ENCODE results near the gene TDRKH. TPM values are rescaled to one million over a fixed set of nuclear protein-coding genes. Genes with fewer than 3 reads are reported as not detected.

TDRKH gene
- total and polyA plus RNA-seq, 3 donors from 2014 or later, result 26.3 to 50.9 (median 31.5) TPM

- no peak overlapping the region for H3K27ac ChIP-seq
- H3K4me3 ChIP-seq, result no peak overlapping the region
- intact Hi-C loops (cut with DNase I; ENCODE audit: low total_unique reads), result no loop called here
- no peaks in the 10 kb centered on the region for H3K36me3 ChIP-seq (ENCODE audit: low read depth, missing control alignments)
- no peak for TF ChIP-seq CTCF (IDR thresholded peaks at IDR 0.05)
- TF ChIP-seq POLR2A (IDR thresholded peaks at IDR 0.05), result no peak
- no peaks in the 10 kb centered on the region for H3K27me3 ChIP-seq
- no peaks in the 10 kb centered on the region for H3K9me3 ChIP-seq
- no peaks in the 10 kb centered on the region for H3K4me1 ChIP-seq
- no peak for DNase-seq
Measured at GRCh38 chr1:151803164-151803563, 12.9 kb upstream of the TDRKH start.

DNA sequence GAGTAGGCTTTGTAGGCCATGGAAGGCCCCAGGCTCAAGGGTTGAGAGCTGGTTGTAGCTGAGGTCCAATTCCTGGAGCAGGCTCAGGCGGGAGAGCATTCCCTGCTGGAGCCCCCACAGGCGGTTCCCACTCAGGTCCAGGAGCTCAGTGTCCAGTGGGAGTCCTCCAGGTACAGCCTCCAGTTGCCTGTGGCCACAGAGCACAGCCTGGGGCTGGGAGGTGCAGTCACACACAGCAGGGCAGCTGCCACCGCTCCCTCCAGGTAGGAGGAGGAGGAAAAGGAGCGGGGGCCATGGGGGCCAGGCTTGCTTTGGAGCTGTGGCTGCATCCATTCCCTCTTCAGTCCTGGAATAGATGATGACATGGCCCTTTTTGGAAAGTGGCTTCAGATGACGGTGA is 12.1 kb upstream of the TDRKH start:
- no peaks in the 10 kb centered on the region for H3K36me3 ChIP-seq (ENCODE audit: low read depth, missing control alignments)
- H3K27me3 ChIP-seq, result no peaks in the 10 kb centered on the region
- H3K4me3 ChIP-seq, result no peak overlapping the region
- no peak for DNase-seq
- H3K4me1 ChIP-seq, result no peaks in the 10 kb centered on the region
- H3K27ac ChIP-seq, result no peak overlapping the region
- WGBS, 2 donors, result 96 to 97% methylated on average over 5 of the region's 5 CpGs
- TF ChIP-seq CTCF (IDR thresholded peaks at IDR 0.05), result no peak
- no peak for TF ChIP-seq POLR2A (IDR thresholded peaks at IDR 0.05)
- intact Hi-C loops (cut with DNase I; ENCODE audit: low total_unique reads), result no loop called here
- no peaks in the 10 kb centered on the region for H3K9me3 ChIP-seq

DNA sequence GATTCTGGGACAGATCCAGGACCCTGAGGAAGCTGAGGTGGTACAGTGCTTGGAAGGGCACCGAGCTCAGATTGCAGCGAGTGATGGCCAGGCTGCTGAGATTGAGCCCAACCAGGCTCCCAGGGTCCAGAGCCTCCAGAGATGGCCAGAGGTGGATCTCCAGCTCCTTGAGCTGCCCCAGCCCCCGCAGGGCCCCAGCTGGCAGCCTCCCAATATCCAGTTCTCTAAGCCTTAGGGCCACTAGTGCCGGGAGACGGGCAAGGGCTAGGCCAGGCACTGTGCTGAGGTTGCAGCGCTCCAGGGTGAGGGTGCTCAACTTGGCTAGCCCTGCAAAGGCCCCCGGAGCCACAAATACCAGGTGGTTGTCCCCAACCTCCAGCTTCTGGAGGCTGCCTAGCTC is 11.5 kb upstream of the TDRKH start:
- intact Hi-C loops (cut with DNase I; ENCODE audit: low total_unique reads), result no loop called here
- Histone ChIP-seq H3K27me3 (no peaks in the 10 kb centered on the region), H3K4me1 (no peaks in the 10 kb centered on the region), H3K9me3 (no peaks in the 10 kb centered on the region), H3K27ac (no peak overlapping the region), H3K36me3 (ENCODE audit: low read depth, missing control alignments) (no peaks in the 10 kb centered on the region), H3K4me3 (no peak overlapping the region)
- 89 to 96% methylated on average over 3 to 7 of the region's 7 CpGs for WGBS, 2 donors
- no peak for DNase-seq
- TF ChIP-seq POLR2A (IDR thresholded peaks at IDR 0.05), result no peak
- no peak for TF ChIP-seq CTCF (IDR thresholded peaks at IDR 0.05)

- TF ChIP-seq CTCF (IDR thresholded peaks at IDR 0.05) (no peak), POLR2A (IDR thresholded peaks at IDR 0.05) (no peak)
- DNase-seq, result no peak
- intact Hi-C loops (cut with DNase I; ENCODE audit: low total_unique reads), result no loop called here
- WGBS, 2 donors, result 92 to 93% methylated on average over 8 to 12 of the region's 12 CpGs
- no peak overlapping the region for H3K27ac ChIP-seq
- no peaks in the 10 kb centered on the region for H3K36me3 ChIP-seq (ENCODE audit: low read depth, missing control alignments)
- H3K4me1 ChIP-seq, result no peaks in the 10 kb centered on the region
- H3K9me3 ChIP-seq, result no peaks in the 10 kb centered on the region
- H3K27me3 ChIP-seq, result no peaks in the 10 kb centered on the region
- no peak overlapping the region for H3K4me3 ChIP-seq
Measured at GRCh38 chr1:151801310-151801820, 11.1 kb upstream of the TDRKH start.

DNA sequence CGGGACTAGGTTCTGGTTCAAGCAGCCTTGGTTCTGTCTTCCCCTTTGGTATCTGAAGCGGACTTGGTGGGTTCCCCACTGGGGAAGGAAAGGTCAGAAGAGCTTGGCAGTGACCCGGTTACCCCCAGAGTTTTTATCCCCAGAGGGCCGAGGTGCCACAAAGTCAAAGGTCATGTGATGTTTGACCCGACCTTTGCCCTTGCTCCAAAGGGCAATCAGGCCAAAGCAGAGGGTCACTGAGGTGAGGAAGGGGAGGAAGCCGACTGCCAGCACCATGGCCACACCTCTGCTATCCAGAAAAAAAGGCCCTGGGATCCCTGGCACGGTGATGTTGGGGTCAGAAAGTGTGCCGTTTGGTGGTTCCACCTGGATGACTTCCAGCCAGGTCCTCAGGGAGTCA is 10.5 kb upstream of the TDRKH start:
- H3K4me3 ChIP-seq, result no peak overlapping the region
- H3K4me1 ChIP-seq, result no peaks in the 10 kb centered on the region
- H3K36me3 ChIP-seq (ENCODE audit: low read depth, missing control alignments), result no peaks in the 10 kb centered on the region
- 61 to 79% methylated on average over 3 to 8 of the region's 8 CpGs for WGBS, 2 donors
- TF ChIP-seq CTCF (IDR thresholded peaks at IDR 0.05), result no peak
- no peak for TF ChIP-seq POLR2A (IDR thresholded peaks at IDR 0.05)
- no peaks in the 10 kb centered on the region for H3K27me3 ChIP-seq
- intact Hi-C loops (cut with DNase I; ENCODE audit: low total_unique reads), result no loop called here
- H3K27ac ChIP-seq, result no peak overlapping the region
- no peak for DNase-seq
- no peaks in the 10 kb centered on the region for H3K9me3 ChIP-seq

All from testis (tissue), 3 donors.